RKO (cell line): ENCODE results near the gene WLS.
"Not testable (repeated sequence)": the region's sequence is repeated elsewhere in the genome, so short reads cannot be mapped to it uniquely, and the experiment has no call there.

Experiments
- DNase-seq: peaks from one replicate; pipeline ENCODE4 v3.0.0-alpha.2; 2016; ENCODE audit warnings: low spot score

Gene WLS

DNA sequence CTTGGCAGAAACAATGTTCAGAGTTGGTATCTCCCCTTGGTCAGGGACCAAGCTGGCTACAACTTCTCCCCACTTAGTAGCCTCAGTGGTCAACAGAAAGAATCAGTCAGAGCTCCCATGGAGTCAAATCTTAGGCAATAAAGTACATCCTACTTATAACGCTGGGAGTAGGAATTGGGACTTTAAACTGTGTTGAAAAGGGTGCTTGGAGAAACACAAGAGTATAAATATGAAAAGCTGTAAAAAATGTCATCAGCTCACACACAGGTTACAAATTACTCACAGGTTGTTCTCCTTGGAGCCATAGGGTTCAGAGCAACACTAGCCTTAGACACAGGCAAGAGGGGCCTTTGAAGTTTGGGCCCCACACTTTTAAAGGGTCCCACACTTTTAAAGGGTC lies 67.4 kb downstream of the WLS start:
- no peak for DNase-seq

DNA sequence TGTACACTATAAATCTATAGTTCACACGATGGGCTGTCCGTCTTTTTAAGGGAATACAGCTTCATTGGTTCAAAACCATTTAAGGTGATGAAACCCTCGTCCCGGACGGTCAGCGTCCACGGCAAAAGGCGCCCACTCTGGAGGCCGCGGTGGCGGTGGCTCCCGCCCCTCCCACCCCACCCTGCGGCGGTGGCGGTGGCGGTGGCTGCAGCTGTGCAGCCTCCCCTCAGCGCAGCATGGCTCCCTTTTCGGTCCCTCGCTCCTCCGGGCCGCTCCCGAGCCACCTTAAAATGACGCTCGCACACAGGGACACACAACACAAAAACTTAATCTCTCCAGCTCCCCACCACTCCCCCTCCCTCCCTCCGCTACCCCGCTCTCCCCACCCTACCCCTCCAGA lies 69.1 kb downstream of the WLS start:
- no peak for DNase-seq

DNA sequence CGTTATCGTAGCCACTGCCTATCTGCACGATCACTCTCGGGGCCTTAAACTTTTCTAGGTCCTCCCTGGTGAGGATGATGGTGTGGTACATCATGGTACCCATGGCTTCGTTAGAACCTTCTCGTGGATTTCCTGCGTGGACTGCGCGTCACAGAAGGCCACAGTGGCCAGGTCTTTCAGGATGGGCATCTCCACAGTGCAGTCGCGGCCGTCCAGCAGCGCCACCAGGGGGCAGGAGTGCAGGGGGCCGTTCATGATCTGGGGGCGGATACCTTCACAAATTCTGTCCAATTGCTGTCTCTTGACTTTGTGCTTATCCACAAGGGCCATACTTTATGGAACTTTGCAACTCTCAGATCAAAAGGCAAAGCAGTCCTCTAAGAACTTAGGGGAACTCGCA lies 69.6 kb downstream of the WLS start:
- DNase-seq = no peak

DNA sequence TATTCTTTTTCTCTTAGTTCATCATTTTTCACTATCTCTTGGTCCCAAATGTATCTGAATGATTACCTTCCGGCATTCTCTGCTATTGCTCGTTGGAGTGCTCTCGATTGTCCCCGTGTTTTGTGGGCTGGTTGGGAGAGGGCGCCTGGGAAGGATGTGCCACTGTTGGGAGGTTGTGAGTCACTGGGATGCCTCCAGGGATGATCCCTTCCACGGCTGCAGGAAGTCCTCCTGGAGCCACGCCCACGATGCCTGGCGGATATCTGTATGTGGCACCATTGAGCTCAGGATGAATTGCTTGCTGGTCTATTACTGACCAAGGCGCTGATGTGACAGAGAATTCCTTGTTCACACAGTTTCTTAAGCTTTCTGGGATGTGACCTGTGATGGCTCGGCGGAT lies 70.7 kb downstream of the WLS start:
- DNase-seq = not testable (repeated sequence)

DNA sequence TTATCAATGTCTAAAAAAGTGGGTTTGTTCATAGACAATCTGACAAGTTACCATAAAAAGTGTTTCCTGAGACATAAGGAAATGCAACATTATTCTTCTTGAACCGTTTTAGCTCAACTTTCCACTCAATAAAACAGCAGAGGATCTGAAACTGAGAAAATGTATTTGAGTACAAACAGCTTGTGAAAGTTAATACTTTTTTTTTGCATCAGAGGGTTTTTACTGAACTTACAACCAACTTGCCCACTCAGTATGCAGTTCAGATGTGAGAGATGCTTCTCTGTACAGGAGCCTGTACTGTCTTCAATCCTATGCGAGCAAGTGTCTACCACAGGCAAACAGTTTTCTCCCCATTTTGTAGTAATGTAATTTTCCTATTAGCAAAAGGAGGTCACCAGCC lies 71.4 kb downstream of the WLS start:
- not testable (repeated sequence) for DNase-seq

DNA sequence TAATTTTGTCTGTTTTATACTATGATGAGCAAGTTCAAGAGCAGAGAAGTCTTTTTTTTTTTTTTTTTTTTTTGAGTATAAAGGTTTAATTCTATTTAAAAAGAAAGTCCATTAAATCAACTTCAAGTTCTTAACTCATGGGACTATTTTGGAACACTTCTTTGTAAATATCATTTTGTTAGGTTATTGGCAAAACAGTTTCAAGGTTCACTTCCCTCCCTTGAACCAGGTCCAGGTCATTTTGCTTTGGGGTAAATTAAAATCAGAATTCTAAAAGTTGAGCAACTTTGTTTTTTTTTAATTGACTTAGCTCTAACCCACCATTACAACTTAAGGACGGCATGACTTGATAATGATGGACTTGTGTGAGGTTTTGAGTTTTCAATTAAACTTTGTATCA lies 72.3 kb downstream of the WLS start:
- DNase-seq = no peak

DNA sequence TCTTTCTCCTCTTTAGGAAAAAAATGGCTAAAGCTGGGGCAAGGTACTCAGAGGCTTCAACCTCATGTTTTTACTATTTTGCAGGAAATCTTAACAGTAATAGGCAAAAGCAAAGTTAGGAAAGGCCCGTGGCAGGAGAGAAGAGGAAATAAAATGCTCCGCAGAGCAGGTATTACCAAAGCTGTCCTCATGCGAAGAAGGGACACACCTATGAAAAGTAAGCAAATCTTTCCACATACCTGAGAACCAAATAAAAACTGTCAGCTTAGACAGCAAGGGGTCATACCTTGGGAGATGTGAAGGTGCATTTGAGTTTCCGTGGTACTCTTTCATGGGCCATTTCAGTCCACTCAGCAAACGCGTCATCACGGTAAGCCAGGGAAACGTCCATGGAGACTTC lies 73.5 kb downstream of the WLS start:
- no peak for DNase-seq

DNA sequence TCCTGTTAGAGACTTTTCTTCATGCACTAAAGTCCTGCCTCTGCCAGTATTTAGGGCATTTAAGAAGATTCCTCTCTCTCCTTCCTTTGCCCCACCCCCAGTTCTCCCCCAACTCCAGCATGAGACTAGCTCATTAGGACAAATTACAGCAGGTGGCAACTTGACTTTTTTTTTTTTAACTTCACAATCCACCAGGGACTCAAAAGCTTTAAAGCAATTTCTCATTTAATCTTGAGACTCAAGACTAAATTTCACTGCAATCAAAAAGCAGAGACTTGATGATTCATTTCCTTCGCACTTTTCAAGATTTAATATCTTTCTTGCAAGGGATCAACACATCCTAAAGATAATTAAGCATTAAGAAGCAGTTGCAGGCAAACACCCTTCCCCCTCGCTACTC lies 74.9 kb downstream of the WLS start:
- DNase-seq = no peak

DNA sequence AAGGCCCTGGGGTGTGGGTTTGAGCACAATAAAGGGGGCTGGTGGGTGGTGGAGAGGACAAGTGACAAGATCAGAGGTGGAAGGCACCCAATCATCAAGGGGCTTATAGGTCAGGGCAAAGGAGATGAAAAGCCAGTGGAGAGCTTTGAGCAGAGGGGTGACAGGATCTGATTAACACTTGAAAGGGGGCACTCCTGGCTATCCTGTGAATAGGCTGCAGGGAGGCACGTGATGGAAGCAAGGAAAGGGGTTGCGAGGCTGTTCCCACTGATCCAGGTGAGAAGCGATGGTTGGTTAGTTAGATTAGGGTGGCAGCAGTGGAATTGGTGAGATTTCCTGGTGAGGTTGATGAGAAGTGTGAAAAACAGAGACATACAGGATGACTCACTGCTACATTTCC lies 80.6 kb downstream of the WLS start:
- no peak for DNase-seq

DNA sequence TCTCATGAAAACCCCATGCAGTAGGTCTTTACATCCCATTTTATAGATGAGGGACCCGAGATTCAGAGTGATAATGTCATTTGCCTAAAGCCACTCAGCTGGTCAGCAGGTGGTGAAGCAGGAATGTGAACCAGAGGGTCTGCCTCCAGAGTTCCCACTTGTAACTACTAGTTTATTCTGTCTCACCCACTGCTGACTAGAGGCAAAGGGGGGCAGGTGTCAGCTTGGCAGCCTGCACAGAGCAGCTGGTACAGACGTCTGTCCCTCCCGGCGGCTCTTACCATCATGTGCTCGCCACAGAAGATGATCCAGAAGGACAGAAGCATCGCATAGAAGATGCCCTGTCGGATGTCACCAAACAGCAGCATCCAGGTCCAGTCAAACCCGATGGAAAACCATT lies 82.4 kb downstream of the WLS start:
- no peak for DNase-seq

DNA sequence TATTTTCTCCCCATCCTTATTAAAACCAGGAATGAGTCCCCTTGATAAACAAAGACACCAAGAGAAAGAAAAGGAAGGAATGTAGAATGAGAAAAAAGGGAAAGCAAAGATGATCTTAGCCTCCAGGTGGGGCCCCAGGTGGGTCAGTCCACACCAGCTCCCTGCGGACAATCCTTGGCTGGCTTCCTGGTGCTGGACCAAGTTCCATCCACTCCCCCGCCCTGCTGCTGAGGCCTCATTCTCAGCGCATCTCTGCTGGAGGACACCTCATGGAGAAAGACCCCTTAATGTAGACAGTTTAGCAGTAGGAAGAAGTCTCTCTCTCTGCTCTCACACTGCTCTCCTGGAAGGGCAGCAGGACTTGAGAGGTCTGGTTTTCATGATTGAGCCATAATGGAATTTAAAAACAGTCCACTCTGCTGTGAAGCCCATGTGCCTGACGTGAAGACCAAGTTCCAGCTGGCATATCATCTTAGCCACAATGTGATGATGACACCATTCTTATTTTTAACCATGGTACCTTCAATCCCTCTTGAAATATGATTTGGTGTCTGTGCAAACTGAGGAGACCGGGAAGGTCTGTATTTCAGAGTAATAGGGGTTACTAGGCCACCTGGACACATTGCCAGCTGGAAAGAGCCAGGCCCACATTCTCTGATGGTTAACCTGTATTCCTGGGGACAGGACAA lies 83.1 kb downstream of the WLS start:
- DNase-seq = no peak

DNA sequence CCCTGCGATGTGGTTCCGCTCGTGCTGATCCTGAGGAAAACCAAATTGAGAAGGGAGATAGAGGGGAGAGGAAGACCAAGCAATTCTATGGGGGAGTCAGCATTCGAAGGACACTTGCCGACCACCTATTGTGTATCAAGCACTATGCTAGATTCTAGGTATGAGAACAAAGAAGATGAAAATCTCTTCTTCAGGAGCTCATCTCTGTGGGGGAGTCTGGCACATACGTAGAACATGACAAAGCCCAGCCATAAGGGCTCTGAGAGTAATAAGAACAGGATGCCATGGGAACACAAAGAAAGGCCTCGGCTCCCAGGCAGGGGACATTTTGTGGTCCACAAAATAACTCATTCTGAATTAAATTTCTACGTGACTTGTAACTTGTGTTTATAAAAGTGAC lies 83.7 kb downstream of the WLS start:
- no peak for DNase-seq

DNA sequence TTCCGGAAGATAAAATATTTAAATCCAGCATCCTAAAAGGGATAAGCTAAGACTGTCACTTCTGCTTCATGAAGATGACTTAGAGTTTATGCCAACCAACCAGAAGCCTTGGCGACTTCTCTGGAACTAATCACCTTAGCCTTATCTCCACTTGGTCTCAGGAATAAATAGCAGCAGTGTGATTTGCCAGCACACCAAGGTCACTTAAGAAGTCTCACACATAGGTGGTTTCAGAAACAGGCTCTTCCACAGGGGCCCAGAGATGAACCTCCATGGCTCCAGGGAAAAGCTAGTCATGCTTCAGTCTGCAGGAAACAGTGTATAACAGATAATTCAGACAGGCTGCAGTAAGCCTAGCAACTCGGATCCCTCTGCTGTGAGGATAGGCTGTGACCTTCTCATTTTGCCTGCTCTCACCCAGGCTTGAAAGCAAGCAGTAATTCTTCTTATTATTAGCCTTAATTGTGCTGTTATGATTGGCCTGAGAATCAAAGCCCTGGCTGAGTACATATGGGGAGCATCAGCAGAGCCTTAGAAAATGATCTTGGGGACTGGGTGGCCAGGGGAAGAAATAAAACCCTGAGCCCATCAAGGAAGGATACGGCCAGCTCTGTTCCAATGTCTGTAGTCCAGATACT lies 84.7 kb downstream of the WLS start:
- no peak for DNase-seq

DNA sequence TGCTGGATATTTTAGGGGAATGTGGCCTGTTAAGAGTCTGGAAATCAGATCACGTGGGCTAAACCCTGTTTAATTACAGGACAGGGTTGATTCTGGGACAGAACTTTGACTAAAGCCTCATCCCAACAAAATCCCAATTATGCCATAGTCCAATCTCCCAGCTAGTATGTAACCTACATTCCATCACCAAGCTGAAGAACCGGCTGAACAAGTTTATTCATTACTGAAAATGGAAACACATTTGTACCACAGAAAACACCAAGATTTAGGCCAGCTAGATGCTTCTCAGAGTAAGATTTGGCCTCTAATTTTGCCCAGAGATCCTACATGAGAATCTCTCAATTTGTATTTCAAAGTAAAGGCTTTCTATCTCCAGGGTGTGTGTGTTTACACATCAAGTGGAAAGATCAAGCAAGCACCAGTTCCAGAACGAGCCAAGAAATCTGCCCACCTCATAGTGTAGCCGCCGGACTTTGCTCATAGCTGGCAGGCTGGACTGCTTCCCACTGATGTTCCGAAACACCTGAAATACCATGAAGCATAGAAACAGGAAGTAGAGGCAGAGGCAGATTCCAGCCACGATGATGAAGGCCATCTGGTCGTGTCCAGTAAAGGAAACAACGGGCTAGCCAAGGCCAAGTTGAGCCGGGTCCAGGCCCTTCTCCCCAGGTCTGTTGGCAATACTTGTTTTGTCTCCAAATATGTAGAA lies 86.8 kb downstream of the WLS start:
- DNase-seq = no peak

DNA sequence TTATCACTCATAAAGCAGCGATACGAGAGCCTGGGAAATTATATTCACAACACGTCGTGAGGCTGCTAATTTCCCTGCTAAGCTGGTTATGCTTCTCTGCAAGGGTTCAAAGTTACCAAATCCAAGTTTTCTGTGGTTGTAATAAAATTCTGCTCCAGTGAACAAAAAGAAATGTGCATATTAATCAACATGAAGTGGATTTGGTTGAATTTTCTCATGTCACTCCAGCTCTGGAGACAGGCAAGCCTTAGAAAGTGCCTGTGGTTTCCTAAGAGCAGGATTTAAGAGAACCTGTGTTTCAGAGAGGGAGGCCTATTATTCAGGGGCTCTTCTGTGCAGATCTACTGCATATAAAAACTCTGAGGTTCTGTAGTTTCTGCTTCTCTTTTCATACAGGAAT lies 87.5 kb downstream of the WLS start:
- DNase-seq = no peak

DNA sequence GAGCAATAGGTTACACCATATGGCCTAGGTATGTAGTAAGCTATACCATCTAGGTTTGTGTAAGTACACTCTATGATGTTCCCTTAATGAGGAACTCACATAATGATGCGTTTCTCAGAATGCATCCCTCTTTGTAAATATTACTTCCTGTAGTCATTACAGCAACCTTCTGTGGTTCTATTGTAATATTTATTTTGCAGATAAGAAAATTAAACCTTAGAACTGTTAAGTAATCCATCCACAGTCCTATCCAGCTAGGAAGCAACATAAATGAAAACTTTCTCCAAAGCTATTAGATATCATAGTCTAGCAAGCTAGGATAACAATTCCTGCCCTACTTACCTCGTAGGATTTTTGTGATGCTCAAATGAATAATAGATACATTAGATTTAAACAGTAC lies 88.7 kb downstream of the WLS start:
- no peak for DNase-seq

DNA sequence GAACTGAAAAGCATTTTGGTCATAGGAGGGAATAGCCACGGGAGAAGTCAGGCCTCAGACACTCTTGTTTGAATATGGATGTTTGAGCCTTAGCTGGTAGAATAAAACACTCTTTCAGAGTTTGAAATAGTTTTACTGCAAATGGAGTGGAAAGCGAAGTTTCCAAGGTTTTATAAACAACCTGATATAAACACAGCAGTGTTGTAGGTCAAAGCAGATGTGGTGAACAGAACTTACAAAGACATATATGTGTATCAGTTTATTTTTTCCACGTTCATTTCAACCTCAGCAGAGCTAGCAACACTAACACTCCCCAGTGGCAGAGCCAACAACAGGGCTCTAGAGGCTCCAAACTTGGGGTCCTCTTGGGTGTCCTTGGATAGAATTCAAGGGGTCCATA lies 89.9 kb downstream of the WLS start:
- no peak for DNase-seq

DNA sequence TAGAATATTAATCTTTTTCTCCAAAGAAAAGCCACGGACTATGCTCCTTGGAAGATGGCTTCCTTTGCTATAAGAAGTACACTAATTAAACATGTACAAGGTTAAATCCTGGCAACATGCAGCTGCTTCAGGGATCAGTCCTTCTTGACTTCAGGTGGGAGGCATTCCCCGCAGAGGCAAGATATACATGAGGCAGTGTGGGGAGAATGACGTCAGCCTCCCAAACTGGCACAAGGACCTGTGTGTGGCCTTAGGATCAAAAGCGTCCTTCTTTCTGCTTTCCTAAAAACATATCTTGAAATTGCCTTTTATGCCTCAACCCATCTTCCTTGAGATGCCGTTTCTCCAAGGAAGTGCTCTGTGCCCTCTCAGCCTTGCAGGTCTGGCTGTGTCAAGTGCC lies 90.3 kb downstream of the WLS start:
- DNase-seq = no peak

DNA sequence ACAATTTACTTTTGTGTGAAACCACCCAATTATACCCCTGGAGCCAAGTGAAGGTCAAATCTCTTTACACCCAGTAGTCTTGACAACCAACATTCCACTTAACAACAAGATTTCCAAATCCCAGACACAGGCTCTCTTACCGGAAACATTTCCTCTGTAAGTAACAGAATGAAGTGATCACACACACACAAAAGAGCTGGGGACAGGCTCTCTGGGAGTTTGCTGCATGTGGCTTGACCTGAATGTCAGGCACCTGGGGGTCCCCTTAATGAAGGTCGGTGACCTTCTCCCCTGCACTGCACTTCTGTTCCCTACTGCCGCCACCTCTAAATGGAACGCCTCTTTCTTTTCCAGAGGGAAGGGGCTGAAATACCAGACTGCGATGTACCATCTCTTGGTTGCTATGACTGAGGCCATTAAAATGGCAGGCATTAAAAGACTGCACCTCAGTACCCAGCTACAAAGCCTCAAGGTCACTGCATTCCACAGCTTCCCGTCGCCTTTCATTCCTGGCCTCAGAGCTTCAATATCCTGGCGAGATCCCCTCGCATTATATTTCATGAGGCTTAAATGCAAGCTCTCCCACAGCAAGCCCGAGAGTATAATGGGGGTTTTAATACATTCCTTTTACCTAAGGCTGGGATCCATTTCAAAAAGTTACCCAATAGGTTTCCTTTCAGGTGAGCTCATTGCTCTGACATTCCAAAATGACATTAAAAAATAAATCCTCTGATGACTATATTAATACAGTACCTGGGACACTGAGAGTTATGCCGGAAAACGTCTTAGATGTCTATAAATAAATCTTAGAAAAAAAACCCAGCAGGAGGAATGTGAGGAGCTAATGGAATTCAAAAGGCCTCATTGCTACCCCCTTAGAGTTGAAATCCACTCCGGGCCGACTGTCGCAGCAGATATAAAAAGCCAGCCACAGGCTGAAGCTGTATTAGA lies 91.0 kb downstream of the WLS start:
- no peak for DNase-seq

DNA sequence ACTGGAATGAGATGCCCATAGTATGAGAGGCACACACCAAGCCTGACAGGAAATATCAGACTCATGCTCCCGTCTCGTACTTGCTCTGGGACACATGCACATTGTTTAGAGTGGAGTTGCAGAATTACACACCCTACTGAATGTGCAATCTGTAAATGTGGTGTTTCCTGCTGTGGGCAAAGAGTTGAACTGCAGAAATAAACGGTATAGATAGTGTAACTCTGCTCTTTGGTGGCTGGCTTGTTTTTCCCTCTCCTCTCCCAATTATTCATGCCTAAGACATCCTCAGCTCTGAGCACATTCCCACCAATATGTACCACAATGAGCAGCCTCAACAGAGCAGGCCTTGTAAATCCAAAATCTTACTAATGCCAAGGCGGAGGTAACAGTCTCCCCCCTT lies 91.8 kb downstream of the WLS start:
- DNase-seq = no peak

DNA sequence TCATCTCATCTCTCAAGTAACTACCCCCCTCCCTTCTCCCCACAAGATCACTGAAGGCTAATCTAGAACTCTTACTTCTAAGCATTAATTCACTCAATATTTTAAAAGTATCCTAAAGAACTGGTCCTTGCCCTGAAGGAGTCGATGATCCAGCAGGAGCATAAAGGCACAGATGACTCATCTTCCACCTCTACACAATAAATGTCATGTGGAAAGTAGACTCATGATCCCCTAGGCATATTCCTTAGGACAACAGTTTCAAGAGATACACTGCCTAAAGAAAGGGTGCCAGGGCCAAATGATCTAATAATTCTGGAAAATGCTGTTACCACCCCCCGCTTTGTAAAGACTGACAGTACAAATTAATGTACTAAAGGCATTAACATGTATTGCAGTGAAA lies 96.1 kb downstream of the WLS start:
- DNase-seq = peak; percentile 39

DNA sequence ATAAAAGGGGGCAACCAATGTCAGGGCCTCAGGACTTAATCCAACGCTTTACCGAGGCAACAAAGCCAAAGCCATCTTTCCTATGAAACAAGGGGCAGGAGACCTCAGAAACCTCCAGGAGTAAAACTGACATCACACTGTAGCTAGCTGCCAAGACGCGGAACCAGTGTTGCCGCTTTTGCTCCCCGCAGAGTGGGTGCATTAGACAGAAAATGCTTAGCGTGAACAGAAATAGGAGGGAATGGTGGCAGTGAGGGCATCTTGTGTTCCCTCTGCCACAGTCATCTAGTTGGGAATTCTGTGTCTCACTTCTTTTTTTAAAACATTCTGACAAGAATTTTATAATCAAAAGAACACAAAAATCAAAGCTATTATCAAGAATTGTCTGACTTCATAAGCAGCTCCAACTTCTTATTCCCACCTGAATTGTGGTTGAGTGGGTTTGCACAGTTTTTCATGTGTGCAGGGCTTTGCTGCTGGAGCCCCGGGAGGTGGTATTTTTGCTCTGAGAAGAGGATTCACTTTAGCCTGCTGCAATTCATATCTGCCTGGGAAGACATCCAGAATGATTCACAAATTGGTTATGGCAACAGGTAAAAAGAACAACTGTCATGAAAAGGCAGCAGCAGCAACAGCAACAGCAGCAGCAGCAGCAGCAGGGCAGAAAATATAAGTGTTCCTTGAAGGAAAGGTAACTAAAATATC lies 99.7 kb downstream of the WLS start:
- DNase-seq = no peak
